Measurements from ENCODE around the gene SCAP.

Gene SCAP

GRCh38 chr3:47419083-47420043 is 56.4 kb downstream of the SCAP start:
- no peak for DNase-seq
- H3K27me3 Mint-ChIP-seq, result no peaks in the 10 kb centered on the region
- H3K27ac Mint-ChIP-seq, result no peak overlapping the region
- peaks cover 11% of the 10 kb centered on the region for H3K36me3 Mint-ChIP-seq (ENCODE audit: low read depth)
- peaks cover 20% of the 10 kb centered on the region for H3K4me1 Mint-ChIP-seq
- H3K4me3 Mint-ChIP-seq, result no peak overlapping the region
- no peak for ATAC-seq
- H3K9me3 Mint-ChIP-seq, result no peaks in the 10 kb centered on the region

GRCh38 chr3:47418167-47419082 is 57.3 kb downstream of the SCAP start:
- no peaks in the 10 kb centered on the region for H3K9me3 Mint-ChIP-seq
- DNase-seq (no peak), ATAC-seq (no peak)
- peaks cover 12% of the 10 kb centered on the region for H3K36me3 Mint-ChIP-seq (ENCODE audit: low read depth)
- no peaks in the 10 kb centered on the region for H3K27me3 Mint-ChIP-seq
- no peak overlapping the region for H3K27ac Mint-ChIP-seq
- H3K4me3 Mint-ChIP-seq, result no peak overlapping the region
- H3K4me1 Mint-ChIP-seq, result peaks cover 20% of the 10 kb centered on the region

GRCh38 chr3:47416041-47416440 is 59.7 kb downstream of the SCAP start:
- Mint-ChIP-seq H3K36me3 (ENCODE audit: low read depth) (peaks cover 11% of the 10 kb centered on the region), H3K4me1 (peaks cover 7% of the 10 kb centered on the region), H3K9me3 (no peaks in the 10 kb centered on the region), H3K27me3 (no peaks in the 10 kb centered on the region), H3K27ac (peak overlapping the region; percentile 31), H3K4me3 (peak overlapping the region; percentile 24)
- ATAC-seq (no peak), DNase-seq (no peak)

GRCh38 chr3:47414666-47415587 is 60.8 kb downstream of the SCAP start:
- DNase-seq, result no peak
- no peak overlapping the region for H3K27ac Mint-ChIP-seq
- H3K9me3 Mint-ChIP-seq, result no peaks in the 10 kb centered on the region
- no peak for ATAC-seq
- H3K36me3 Mint-ChIP-seq (ENCODE audit: low read depth), result peaks cover 11% of the 10 kb centered on the region
- peaks cover 3% of the 10 kb centered on the region for H3K4me1 Mint-ChIP-seq
- no peaks in the 10 kb centered on the region for H3K27me3 Mint-ChIP-seq
- H3K4me3 Mint-ChIP-seq, result no peak overlapping the region

- no peak overlapping the region for H3K4me3 Mint-ChIP-seq
- H3K4me1 Mint-ChIP-seq, result peaks cover 3% of the 10 kb centered on the region
- DNase-seq, result no peak
- H3K36me3 Mint-ChIP-seq (ENCODE audit: low read depth), result peaks cover 11% of the 10 kb centered on the region
- H3K9me3 Mint-ChIP-seq, result no peaks in the 10 kb centered on the region
- no peaks in the 10 kb centered on the region for H3K27me3 Mint-ChIP-seq
- no peak for ATAC-seq
- no peak overlapping the region for H3K27ac Mint-ChIP-seq
Measured at GRCh38 chr3:47414161-47414564, 61.6 kb downstream of the SCAP start.

- DNase-seq (no peak), ATAC-seq (no peak)
- Mint-ChIP-seq H3K27me3 (no peaks in the 10 kb centered on the region), H3K9me3 (no peaks in the 10 kb centered on the region), H3K36me3 (ENCODE audit: low read depth) (peaks cover 9% of the 10 kb centered on the region), H3K4me3 (no peak overlapping the region), H3K27ac (no peak overlapping the region), H3K4me1 (peaks cover 3% of the 10 kb centered on the region)
Measured at GRCh38 chr3:47413751-47414150, 62.0 kb downstream of the SCAP start.

- Mint-ChIP-seq H3K27me3 (no peaks in the 10 kb centered on the region), H3K27ac (peak overlapping the region; percentile 9), H3K4me1 (peaks cover 3% of the 10 kb centered on the region), H3K9me3 (no peaks in the 10 kb centered on the region), H3K36me3 (ENCODE audit: low read depth) (peaks cover 9% of the 10 kb centered on the region), H3K4me3 (no peak overlapping the region)
- ATAC-seq (no peak), DNase-seq (no peak)
Measured at GRCh38 chr3:47412842-47413520, 62.8 kb downstream of the SCAP start.

GRCh38 chr3:47412453-47412756 is 63.3 kb downstream of the SCAP start:
- peaks cover 13% of the 10 kb centered on the region for H3K36me3 Mint-ChIP-seq (ENCODE audit: low read depth)
- DNase-seq (no peak), ATAC-seq (no peak)
- no peaks in the 10 kb centered on the region for H3K27me3 Mint-ChIP-seq
- H3K9me3 Mint-ChIP-seq, result no peaks in the 10 kb centered on the region
- H3K27ac Mint-ChIP-seq, result no peak overlapping the region
- peaks cover 3% of the 10 kb centered on the region for H3K4me1 Mint-ChIP-seq
- H3K4me3 Mint-ChIP-seq, result no peak overlapping the region

GRCh38 chr3:47411696-47412452 is 63.9 kb downstream of the SCAP start:
- Mint-ChIP-seq H3K9me3 (no peaks in the 10 kb centered on the region), H3K4me1 (peaks cover 3% of the 10 kb centered on the region), H3K4me3 (no peak overlapping the region), H3K36me3 (ENCODE audit: low read depth) (peaks cover 13% of the 10 kb centered on the region), H3K27me3 (no peaks in the 10 kb centered on the region), H3K27ac (peak overlapping the region; percentile 60)
- DNase-seq, result no peak
- no peak for ATAC-seq

GRCh38 chr3:47410801-47411646 is 64.7 kb downstream of the SCAP start:
- no peak for ATAC-seq
- Mint-ChIP-seq H3K4me3 (no peak overlapping the region), H3K36me3 (ENCODE audit: low read depth) (peaks cover 11% of the 10 kb centered on the region), H3K9me3 (no peaks in the 10 kb centered on the region), H3K27me3 (no peaks in the 10 kb centered on the region), H3K27ac (peak overlapping the region; percentile 60), H3K4me1 (peaks cover 2% of the 10 kb centered on the region)
- no peak for DNase-seq

- no peaks in the 10 kb centered on the region for H3K4me1 Mint-ChIP-seq
- no peak for DNase-seq
- H3K4me3 Mint-ChIP-seq, result no peak overlapping the region
- ATAC-seq, result no peak
- H3K27ac Mint-ChIP-seq, result no peak overlapping the region
- H3K9me3 Mint-ChIP-seq, result no peaks in the 10 kb centered on the region
- H3K36me3 Mint-ChIP-seq (ENCODE audit: low read depth), result peaks cover 10% of the 10 kb centered on the region
- no peaks in the 10 kb centered on the region for H3K27me3 Mint-ChIP-seq
Measured at GRCh38 chr3:47410417-47410720, 65.4 kb downstream of the SCAP start.

GRCh38 chr3:47409688-47410416 is 65.9 kb downstream of the SCAP start:
- DNase-seq (no peak), ATAC-seq (no peak)
- no peaks in the 10 kb centered on the region for H3K4me1 Mint-ChIP-seq
- H3K4me3 Mint-ChIP-seq, result no peak overlapping the region
- H3K9me3 Mint-ChIP-seq, result no peaks in the 10 kb centered on the region
- H3K27me3 Mint-ChIP-seq, result no peaks in the 10 kb centered on the region
- H3K36me3 Mint-ChIP-seq (ENCODE audit: low read depth), result peaks cover 10% of the 10 kb centered on the region
- H3K27ac Mint-ChIP-seq, result no peak overlapping the region

All from activated naive CD8-positive, alpha-beta T cell treated with anti-CD3 and anti-CD28 coated beads, Interleukin-2, amount 50 U/mL, for 24 hours (primary cell).